ENCODE results near the gene PLEKHH1. TPM values are rescaled to one million over a fixed set of nuclear protein-coding genes. Genes with fewer than 3 reads are reported as not detected.

The PLEKHH1 gene
- total and polyA plus RNA-seq, 9 of the 15 experiments (the other 6 are each of a cell fraction or from before 2014, with no cell fraction given) = 0.76 to 5.9 (median 2.9) TPM

GRCh38 chr14:67536087-67536486, 3.0 kb downstream of the PLEKHH1 start (continued):
- no peak for TF ChIP-seq ZNF318 (IDR thresholded peaks at IDR 0.05; ENCODE audit: borderline replicate concordance in 1 of 2, low read depth in 1 of 2)

GRCh38 chr14:67537736-67538135, 4.6 kb downstream of the PLEKHH1 start:
- DNase-seq (ENCODE audit: extremely low read depth in 1 of 4, low spot score in 3 of 4) (no peak), ATAC-seq (no peak), FAIRE-seq (no peak)
- Histone ChIP-seq H3K27me3 (ENCODE audit: control insufficient read depth in 2 of 2, insufficient read depth in 2 of 2, low read length in 2 of 2) (no peaks in the 10 kb centered on the region), H3K36me3 (ENCODE audit: control insufficient read depth, insufficient read depth, low read length) (no peaks in the 10 kb centered on the region), H3K79me2 (ENCODE audit: control insufficient read depth, insufficient read depth, low read length) (no peaks in the 10 kb centered on the region), H3K4me1 (replicated peaks in 1 of 2; ENCODE audit: control insufficient read depth in 2 of 2, insufficient read depth in 2 of 2, low read length in 2 of 2) (peaks cover 4 to 15% of the 10 kb centered on the region in 2 experiments; a peak in 4 of 5 replicates), H3K9me1 (ENCODE audit: control insufficient read depth, insufficient read depth, low read length) (no peaks in the 10 kb centered on the region), H3K4me3 (no peak overlapping the region), H4K20me1 (replicated peaks; ENCODE audit: control insufficient read depth, insufficient read depth, low read length) (no peaks in the 10 kb centered on the region), H3K9ac (ENCODE audit: insufficient read depth in 1 of 2, low read depth in 2 of 2, low read length in 2 of 2) (no peak overlapping the region), H3K4me2 (ENCODE audit: insufficient read depth, low read length) (no peak overlapping the region), H3K9me3 (replicated peaks; ENCODE audit: control insufficient read depth, insufficient read depth, low read depth, low read length) (no peaks in the 10 kb centered on the region), H2AFZ (ENCODE audit: low read depth, low read length) (no peak overlapping the region), H3K27ac (ENCODE audit: extremely low read depth, low read depth, low read length) (no peak overlapping the region)
- intact Hi-C loops (cut with micrococcal nuclease) = no loop called here
- 13% methylated on average over 3 of the region's 3 CpGs for WGBS (ENCODE audit: insufficient coverage, low coverage, missing lambda C conversion rate)
- in situ Hi-C loops (cut with MboI) = no loop called here
- CTCF ChIA-PET (ENCODE audit: low intra/inter-chr PET ratio) = no interaction called here
- BruUV-seq (replicated peaks) = no TSS peak
- POLR2A ChIA-PET = no interaction called here
- no peak for TF ChIP-seq RBM22 (IDR thresholded peaks at IDR 0.05; ENCODE audit: low read depth, low read length, poor library complexity, severe bottlenecking)
- TF ChIP-seq RBM25 (IDR thresholded peaks at IDR 0.05; ENCODE audit: low read depth, low read length, severe bottlenecking) = no peak
- TF ChIP-seq DEAF1 (CRISPR knock-in tag; IDR thresholded peaks at IDR 0.05) = no peak
- TF ChIP-seq TSHZ1 (CRISPR knock-in tag; IDR thresholded peaks at IDR 0.05) = no peak
- TF ChIP-seq PHF20 (IDR thresholded peaks at IDR 0.05; ENCODE audit: partially characterized antibody) = no peak
- no peak for TF ChIP-seq ZNF445 (CRISPR knock-in tag; IDR thresholded peaks at IDR 0.05; ENCODE audit: low read depth)

Data from K562 (cell line).